Neural cell (in vitro differentiated cells): ENCODE results near the gene MYO9B. TPM values are rescaled to one million over a fixed set of nuclear protein-coding genes. Genes with fewer than 3 reads are reported as not detected.

Experiments
- H2AFZ ChIP-seq: fragments of 200-600, 300-800 bp; sonication (generic), shearing (Covaris generic); 2 replicates; pipeline ENCODE4 v1.6.0; 2014; ENCODE audit warnings: low read depth, mild to moderate bottlenecking, antibody characterized with exemption, low read length, moderate library complexity
- H3F3A ChIP-seq: fragments of 200-600 bp; shearing (Covaris generic); 2 replicates; pipeline ENCODE4 v1.6.1; 2016; ENCODE audit warnings: mild to moderate bottlenecking, moderate library complexity, mixed read lengths, antibody characterized with exemption, low read length; ENCODE audit not compliant: insufficient read depth, poor library complexity, severe bottlenecking
- H3K27ac ChIP-seq: fragments of 200-600, 300-800 bp; sonication (generic), shearing (Covaris generic); 2 replicates; pipeline ENCODE4 v1.5.1; 2014; ENCODE audit warnings: mild to moderate bottlenecking, low read length, moderate library complexity
- H3K27me3 ChIP-seq: fragments of 300-800, 200-600 bp; sonication (generic), shearing (Covaris generic); 2 replicates; pipeline ENCODE4 v1.6.0; 2014; ENCODE audit warnings: mild to moderate bottlenecking, low read depth, low read length, moderate library complexity; ENCODE audit not compliant: insufficient read depth
- H3K36me3 ChIP-seq: fragments of 300-800, 200-600 bp; sonication (generic), shearing (Covaris generic); 2 replicates; pipeline ENCODE4 v1.5.1; 2014; ENCODE audit warnings: mild to moderate bottlenecking, antibody characterized with exemption, low read length, moderate library complexity; ENCODE audit not compliant: insufficient read depth
- H3K4me2 ChIP-seq: fragments of 300-800, 200-600 bp; sonication (generic), shearing (Covaris generic); 2 replicates; pipeline ENCODE4 v1.6.0; 2014; ENCODE audit warnings: mild to moderate bottlenecking, low read length
- H3K4me3 ChIP-seq: fragments of 300-800, 200-600 bp; sonication (generic), shearing (Covaris generic); 2 replicates; pipeline ENCODE4 v1.5.1; 2014; ENCODE audit warnings: mild to moderate bottlenecking, low read length, moderate library complexity
- H3K79me2 ChIP-seq: fragments of 200-600 bp; shearing (Covaris generic); replicated peaks from 2 replicates; pipeline ENCODE4 v1.6.0; 2014; ENCODE audit warnings: mild to moderate bottlenecking, low read length, moderate library complexity; ENCODE audit not compliant: insufficient read depth
- H3K9ac ChIP-seq: fragments of 300-800, 200-600 bp; sonication (generic), shearing (Covaris generic); 2 replicates; pipeline ENCODE4 v1.6.1; 2016; ENCODE audit warnings: mild to moderate bottlenecking, low read length, mixed read lengths
- H3K9me2 ChIP-seq: fragments of 200-600 bp; shearing (Covaris generic); 2 replicates; pipeline ENCODE4 v1.6.1; 2016; ENCODE audit warnings: mild to moderate bottlenecking, low read length, mixed read lengths; ENCODE audit not compliant: insufficient read depth
- H3K9me3 ChIP-seq: fragments of 200-600, 300-800 bp; sonication (generic), shearing (Covaris generic); 2 replicates; pipeline ENCODE4 v1.6.1; 2016; ENCODE audit warnings: mild to moderate bottlenecking, mixed run types, low read length, moderate library complexity, mixed read lengths
- H4K20me1 ChIP-seq: fragments of 200-600 bp; shearing (Covaris generic); 2 replicates; pipeline ENCODE4 v1.6.1; 2016; ENCODE audit warnings: mild to moderate bottlenecking, mixed run types; ENCODE audit not compliant: insufficient read depth
- EP300 ChIP-seq: fragments of 450-650 bp; conservative IDR thresholded peaks from 2 replicates; pipeline ENCODE4 v1.6.1; 2014; ENCODE audit warnings: antibody characterized with exemption, mild to moderate bottlenecking, moderate library complexity; ENCODE audit not compliant: poor library complexity, severe bottlenecking
- EZH2 ChIP-seq: fragments of 200-600, 300-800 bp; shearing (Covaris generic), sonication (generic); IDR thresholded peaks from 2 replicates; pipeline ENCODE4 v1.6.1; 2014; ENCODE audit warnings: antibody characterized with exemption, low read length, borderline replicate concordance, mild to moderate bottlenecking; ENCODE audit not compliant: insufficient read depth, poor library complexity, severe bottlenecking
- MXI1 ChIP-seq: fragments of 450-650 bp; conservative IDR thresholded peaks from 2 replicates; pipeline ENCODE4 v1.6.1; 2014; ENCODE audit warnings: antibody characterized with exemption, mild to moderate bottlenecking; ENCODE audit not compliant: poor library complexity, severe bottlenecking
- POLR2AphosphoS5 ChIP-seq: IDR thresholded peaks from 2 replicates; pipeline ENCODE4 v1.6.1; 2012
- RAD21 ChIP-seq: fragments of 450-650 bp; conservative IDR thresholded peaks from 2 replicates; pipeline ENCODE4 v1.6.1; 2014; ENCODE audit warnings: antibody characterized with exemption, mild to moderate bottlenecking, moderate library complexity
- REST ChIP-seq: IDR thresholded peaks from 2 replicates; pipeline ENCODE4 v1.6.1; 2012; ENCODE audit warnings: borderline replicate concordance
- SMC3 ChIP-seq: fragments of 450-650 bp; conservative IDR thresholded peaks from 2 replicates; pipeline ENCODE4 v1.6.1; 2014; ENCODE audit warnings: antibody characterized with exemption, mild to moderate bottlenecking, moderate library complexity; ENCODE audit not compliant: poor library complexity
- TAF1 ChIP-seq: IDR thresholded peaks from 2 replicates; pipeline ENCODE4 v1.6.1; 2012; ENCODE audit warnings: low read depth
- polyA plus RNA-seq: library from polyadenylated mRNA; depleted of rRNA; stranded (reverse); fragments of >200 nt; gene quantifications from 2 replicates; pipeline ENCODE4 v1.2.3, GENCODE V29; 2014
- TF ChIP-seq, protein P1 (sequence below): fragments of 450-650 bp; IDR thresholded peaks from 2 replicates; pipeline ENCODE4 v1.5.1; 2014; ENCODE audit warnings: antibody characterized with exemption, mild to moderate bottlenecking, moderate library complexity; ENCODE audit not compliant: poor library complexity, severe bottlenecking

MYO9B gene
- polyA plus RNA-seq, 1 donor from 2014 or later: 27.2 TPM

GRCh38 chr19:17225053-17225452 is 149.5 kb downstream of the MYO9B start:
- no peak overlapping the region for H3K27ac ChIP-seq
- H3K79me2 ChIP-seq: no peaks in the 10 kb centered on the region
- no peak overlapping the region for H2AFZ ChIP-seq
- H3K9ac ChIP-seq: no peak overlapping the region
- H4K20me1 ChIP-seq: no peaks in the 10 kb centered on the region
- no peak overlapping the region for H3K4me3 ChIP-seq
- TF ChIP-seq, protein P1, sequence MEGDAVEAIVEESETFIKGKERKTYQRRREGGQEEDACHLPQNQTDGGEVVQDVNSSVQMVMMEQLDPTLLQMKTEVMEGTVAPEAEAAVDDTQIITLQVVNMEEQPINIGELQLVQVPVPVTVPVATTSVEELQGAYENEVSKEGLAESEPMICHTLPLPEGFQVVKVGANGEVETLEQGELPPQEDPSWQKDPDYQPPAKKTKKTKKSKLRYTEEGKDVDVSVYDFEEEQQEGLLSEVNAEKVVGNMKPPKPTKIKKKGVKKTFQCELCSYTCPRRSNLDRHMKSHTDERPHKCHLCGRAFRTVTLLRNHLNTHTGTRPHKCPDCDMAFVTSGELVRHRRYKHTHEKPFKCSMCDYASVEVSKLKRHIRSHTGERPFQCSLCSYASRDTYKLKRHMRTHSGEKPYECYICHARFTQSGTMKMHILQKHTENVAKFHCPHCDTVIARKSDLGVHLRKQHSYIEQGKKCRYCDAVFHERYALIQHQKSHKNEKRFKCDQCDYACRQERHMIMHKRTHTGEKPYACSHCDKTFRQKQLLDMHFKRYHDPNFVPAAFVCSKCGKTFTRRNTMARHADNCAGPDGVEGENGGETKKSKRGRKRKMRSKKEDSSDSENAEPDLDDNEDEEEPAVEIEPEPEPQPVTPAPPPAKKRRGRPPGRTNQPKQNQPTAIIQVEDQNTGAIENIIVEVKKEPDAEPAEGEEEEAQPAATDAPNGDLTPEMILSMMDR: no peak
- TF ChIP-seq REST (no peak), RAD21 (no peak)
- no peaks in the 10 kb centered on the region for H3K36me3 ChIP-seq
- H3F3A ChIP-seq: no peaks in the 10 kb centered on the region
- no peaks in the 10 kb centered on the region for H3K9me2 ChIP-seq
- no peak overlapping the region for H3K4me2 ChIP-seq
- no peaks in the 10 kb centered on the region for H3K9me3 ChIP-seq
- H3K27me3 ChIP-seq: no peaks in the 10 kb centered on the region

GRCh38 chr19:17226002-17226933 is 150.7 kb downstream of the MYO9B start, which contains the start of gene OCEL1:
OCEL1 (plus strand) TSS chr19:17226226; CDS start chr19:17226248, 22 bp downstream.
- TF ChIP-seq EZH2 (no peak), REST (peak; percentile 45), TAF1 (peak; percentile 77), MXI1 (peak; percentile 45), SMC3 (peak; percentile 52), POLR2AphosphoS5 (peak; percentile 64), EP300 (peak; percentile 66), RAD21 (peak; percentile 43)
- TF ChIP-seq, protein P1: no peak
- Histone ChIP-seq H2AFZ (peak within 1 kb of the TSS; percentile 19), H3K4me3 (peak within 1 kb of the TSS; percentile 84), H3K9ac (peak within 1 kb of the TSS; percentile 78), H3K9me2 (no peaks in the 10 kb centered on the region), H3K36me3 (no peaks in the 10 kb centered on the region), H3K27ac (peak within 1 kb of the TSS; percentile 88), H3K79me2 (no peaks in the 10 kb centered on the region), H3K4me2 (peak within 1 kb of the TSS; percentile 70), H3K9me3 (no peaks in the 10 kb centered on the region), H4K20me1 (no peaks in the 10 kb centered on the region), H3K27me3 (no peaks in the 10 kb centered on the region), H3F3A (no peaks in the 10 kb centered on the region)
